NCI-H524 (cell line): Measurements from ENCODE around the gene HLA-DRA.
"Not testable (repeated sequence)": the region's sequence is repeated elsewhere in the genome, so short reads cannot be mapped to it uniquely, and the experiment has no call there.

Experiments
- DNase-seq, 2 experiments: peaks; one replicate each; lab custom pipeline; 2025; lab: John Stamatoyannopoulos, UW

The HLA-DRA gene

DNA sequence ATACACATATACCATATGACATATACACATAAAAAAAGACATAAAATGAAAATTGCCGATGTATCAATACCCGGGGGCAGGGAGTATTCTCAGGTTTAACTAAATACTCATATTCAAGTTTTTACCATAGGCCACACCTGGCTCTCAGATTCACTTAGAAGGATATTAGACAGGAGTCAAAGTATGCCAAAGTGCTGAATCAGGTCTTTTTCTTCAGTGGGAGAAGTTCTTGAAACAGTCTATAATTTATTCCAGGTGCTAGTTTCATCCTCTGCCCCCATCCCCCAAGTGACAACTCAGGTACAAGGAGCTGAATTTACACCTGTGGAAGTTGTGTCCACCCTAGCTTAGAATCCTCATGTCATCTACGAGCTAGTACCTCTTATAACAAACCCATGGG lies 8.5 kb upstream of the HLA-DRA start:
- no peak for DNase-seq

DNA sequence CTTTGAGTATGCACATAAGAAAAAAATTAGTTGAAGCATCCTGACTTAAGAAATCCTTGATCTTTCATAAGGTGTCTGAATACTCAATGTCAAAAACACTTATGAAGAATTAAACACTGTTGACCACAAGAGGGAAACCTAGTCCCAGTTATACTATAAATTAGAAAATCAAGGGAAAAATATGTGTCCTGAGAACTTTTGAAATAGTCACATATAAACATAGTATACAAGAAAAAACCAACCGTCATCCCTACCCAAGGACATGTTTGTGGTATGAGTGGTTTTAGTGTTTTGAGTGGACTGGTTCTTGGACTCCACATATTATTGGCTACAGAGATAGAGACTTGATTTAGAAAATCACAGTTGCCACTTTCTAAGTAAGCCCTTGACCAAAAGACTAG lies 7.6 kb upstream of the HLA-DRA start:
- peak in 1 of 2 experiments; percentile 4 for DNase-seq

DNA sequence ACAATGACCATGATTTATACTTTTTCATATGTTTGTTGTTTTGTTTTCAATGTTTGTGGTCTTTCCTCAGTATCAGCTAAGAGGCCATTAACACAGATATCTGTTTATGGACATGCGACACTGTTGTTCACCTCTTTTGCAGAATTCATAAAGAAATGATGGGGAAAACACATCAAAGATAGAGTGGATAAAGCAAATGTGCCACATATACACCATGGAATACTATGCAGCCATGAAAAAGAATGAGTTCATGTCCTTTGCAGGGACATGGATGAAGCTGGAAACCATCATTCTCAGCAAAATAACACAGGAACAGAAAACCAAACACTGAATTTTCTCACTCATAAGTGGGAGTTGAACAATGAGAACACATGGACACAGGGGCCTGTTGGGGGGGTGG lies 5.7 kb upstream of the HLA-DRA start:
- DNase-seq = not testable (repeated sequence)

DNA sequence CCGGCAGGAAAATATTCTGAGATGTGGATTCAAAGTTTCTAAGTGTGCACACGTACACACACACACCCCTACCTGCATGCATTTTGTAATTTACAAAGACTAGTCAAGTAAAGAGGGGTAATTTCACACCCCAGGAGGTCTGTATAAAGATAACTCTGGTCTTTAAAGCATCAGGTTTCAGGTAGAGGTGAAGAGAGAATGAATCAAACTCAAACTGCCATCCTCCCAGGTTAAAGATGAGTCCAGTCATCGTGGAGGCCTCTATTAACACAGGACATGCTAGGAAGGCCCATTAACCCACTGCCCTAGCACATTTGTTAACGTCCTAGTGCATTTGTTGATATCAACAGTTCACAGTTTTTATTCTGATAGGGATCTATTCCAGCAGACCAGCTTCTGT lies 3.5 kb upstream of the HLA-DRA start:
- no peak for DNase-seq

DNA sequence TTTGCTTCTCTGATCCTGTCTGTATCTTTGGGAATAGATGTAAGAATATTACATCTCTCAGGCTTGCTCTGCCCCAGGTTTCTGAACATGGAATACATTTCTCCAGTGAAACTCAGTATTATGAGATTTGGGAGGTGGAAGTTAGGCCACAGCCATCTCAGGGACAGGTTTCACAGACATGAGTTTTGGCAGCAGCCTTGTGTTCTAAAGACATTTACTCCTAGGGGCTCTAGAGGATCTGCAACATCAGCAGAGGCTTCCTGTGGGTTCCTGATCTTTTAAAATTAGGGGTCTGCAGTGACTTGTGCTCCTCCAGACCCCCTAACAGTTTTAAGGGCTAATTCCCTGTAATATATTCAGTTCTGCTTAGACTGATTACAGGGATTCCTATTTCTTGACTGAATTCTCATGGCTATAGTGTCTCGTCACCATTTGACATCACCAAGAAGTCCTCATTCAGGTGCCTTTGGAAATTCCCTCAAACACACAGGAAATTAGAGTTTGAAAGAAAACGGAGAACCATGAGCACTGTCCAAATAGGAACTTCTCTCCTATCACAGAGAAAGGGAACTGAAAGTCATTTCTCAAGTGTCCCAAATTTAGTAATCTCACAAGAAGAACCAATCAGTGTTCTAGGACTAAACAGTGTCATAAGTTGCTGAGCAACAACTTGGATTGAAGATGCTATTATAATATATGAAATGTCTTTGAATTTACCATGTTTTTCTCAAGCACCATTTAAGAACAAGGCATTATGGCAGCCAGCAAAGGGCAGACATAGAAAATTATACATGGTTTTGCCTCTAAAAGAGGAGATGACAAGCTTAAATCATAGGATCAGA lies 2.5 kb upstream of the HLA-DRA start:
- DNase-seq = no peak

DNA sequence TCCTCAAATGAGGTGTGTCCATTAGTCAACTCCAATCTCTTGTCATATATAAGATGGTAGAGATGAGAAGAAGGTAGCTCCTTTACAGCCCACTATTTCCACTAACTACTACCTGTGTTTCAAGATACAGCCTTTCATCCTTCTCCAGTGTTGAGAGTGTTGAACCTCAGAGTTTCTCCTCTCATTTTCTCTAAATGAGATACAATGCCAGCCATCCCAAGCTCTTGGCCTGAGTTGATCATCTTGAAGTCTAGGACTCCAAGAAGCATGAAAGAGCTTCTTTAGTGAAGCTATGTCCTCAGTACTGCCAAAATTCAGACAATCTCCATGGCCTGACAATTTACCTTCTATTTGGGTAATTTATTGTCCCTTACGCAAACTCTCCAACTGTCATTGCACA lies 548 bp upstream of the HLA-DRA start:
- no peak for DNase-seq

DNA sequence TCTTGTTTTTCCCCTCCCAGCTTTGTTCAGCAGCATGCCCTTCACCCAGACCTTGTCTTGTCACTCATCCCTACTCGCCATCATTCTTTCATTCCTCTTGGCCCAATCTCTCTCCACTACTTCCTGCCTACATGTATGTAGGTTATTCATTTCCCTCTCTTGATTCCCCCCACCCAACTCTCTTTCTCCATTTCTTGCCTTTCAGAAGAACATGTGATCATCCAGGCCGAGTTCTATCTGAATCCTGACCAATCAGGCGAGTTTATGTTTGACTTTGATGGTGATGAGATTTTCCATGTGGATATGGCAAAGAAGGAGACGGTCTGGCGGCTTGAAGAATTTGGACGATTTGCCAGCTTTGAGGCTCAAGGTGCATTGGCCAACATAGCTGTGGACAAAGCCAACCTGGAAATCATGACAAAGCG lies 2.6 kb downstream of the HLA-DRA start:
- no peak for DNase-seq

DNA sequence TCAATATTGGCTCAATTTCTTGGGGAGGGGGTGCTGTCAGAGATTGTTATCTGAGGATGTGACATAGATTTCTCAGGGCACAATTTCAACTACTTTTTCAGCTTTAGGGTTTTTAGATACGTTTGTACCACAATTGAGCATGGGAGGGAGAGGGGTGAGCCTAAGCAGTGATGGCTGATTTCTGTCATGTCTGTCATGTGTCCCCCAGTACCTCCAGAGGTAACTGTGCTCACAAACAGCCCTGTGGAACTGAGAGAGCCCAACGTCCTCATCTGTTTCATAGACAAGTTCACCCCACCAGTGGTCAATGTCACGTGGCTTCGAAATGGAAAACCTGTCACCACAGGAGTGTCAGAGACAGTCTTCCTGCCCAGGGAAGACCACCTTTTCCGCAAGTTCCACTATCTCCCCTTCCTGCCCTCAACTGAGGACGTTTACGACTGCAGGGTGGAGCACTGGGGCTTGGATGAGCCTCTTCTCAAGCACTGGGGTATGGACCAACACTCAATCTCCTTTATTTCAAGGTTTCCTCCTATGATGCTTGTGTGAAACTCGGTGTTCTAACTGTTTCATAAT lies 3.4 kb downstream of the HLA-DRA start:
- DNase-seq = no peak

DNA sequence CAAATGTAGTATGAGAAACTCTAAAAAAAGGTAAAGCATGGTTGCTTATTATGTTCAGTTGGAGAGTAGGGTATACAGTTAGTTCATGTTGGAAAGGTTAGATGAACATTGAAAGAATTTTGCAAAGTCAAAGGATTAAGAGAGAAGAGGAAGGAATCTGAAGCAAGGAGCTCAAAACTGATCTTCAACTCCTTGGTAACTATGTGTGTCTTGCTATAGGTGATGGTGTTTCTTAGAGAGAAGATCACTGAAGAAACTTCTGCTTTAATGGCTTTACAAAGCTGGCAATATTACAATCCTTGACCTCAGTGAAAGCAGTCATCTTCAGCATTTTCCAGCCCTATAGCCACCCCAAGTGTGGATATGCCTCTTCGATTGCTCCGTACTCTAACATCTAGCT lies 4.7 kb downstream of the HLA-DRA start:
- no peak for DNase-seq

DNA sequence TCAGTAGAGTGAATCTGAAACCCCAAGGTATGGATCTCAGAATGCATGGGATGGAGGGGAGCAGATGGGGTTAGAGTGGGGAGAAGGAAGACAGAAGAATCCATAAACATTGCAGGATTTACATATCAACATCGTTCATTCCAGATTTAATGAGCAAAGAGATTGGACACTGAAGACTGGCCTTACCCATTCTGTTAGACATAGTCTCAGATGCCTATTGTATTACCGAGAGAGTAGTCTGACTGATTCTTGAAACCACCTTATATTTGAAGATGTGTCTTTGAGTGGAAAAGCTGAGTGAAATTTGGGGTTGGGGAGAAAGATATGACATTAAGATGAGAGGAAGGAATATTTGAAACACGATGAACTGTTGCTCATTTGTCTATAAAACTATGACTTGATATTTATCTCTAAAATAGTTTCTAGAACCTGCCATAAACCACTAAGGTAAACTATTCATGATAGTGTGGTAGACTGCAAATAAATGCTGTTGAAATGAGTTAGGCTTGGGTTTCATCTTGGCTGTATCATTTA lies 5.7 kb downstream of the HLA-DRA start:
- DNase-seq = no peak

DNA sequence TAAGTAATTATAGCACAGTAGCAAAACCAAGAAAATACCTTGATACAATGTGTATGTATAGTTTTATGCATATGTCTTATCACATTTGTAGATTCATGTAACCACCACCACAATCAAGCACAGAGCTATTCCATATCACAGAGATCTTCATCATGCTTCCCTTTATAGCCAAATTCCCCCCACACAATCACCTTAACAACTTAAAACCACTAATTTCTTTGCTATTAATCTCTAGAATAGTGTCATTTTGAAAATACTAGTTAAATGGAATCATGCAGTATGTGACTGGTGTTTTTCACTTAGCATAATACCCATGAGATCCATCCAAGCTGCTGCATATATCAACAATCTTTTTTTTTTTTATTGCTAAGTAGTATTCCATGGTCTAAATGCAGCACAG lies 8.2 kb downstream of the HLA-DRA start:
- no peak for DNase-seq

DNA sequence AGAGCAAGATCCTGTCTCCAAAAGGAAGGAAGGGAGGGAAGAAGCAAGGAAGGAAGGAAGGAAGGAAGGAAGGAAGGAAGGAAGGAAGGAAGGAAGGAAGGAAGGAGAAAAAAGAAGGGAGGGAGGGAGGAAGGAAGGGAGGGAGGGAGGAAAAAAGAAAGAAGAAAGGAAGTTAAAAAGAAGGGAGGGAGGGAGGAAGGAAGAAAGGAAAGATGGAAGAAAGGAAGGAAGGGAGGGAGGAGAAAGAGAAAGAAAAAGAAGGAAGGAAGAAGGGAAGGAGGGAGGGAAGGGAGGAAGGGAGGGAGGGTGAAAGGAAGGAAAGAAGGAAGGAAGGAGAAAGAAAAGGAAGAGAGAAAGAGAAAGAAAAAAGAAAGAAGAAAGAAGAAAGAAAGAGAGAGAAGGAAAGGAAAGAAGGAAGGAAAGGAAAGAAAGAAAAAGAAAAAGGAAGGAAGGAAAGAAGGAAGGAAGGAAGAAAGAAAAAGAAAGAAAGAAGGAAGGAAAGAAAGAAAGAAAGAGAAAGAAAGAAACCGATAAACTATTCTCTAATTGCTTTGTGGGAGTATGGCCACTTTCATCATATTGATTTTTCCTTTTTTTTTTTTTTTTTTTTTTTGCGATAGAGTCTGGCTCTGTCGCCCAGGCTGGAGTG lies 9.5 kb downstream of the HLA-DRA start:
- no peak for DNase-seq

DNA sequence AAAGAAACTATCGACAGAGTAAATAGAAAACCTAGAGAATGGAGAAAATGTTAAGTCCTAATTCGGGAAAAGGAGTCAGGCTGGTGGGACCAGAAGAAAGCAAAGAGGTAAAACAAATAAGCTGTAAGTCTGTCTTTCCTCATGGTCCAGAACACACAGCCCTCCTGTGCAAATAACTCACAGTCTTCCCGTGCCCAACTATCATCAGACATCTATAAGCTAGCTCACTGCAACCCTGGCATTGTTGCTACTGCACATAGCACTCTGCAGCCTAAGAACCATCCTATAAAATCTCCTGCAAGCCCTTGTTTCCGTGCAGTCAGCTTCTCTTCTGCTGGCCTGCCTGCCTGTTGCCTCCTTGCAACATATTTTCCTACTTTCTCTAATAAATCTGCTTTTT lies 17.4 kb downstream of the HLA-DRA start:
- DNase-seq = no peak

DNA sequence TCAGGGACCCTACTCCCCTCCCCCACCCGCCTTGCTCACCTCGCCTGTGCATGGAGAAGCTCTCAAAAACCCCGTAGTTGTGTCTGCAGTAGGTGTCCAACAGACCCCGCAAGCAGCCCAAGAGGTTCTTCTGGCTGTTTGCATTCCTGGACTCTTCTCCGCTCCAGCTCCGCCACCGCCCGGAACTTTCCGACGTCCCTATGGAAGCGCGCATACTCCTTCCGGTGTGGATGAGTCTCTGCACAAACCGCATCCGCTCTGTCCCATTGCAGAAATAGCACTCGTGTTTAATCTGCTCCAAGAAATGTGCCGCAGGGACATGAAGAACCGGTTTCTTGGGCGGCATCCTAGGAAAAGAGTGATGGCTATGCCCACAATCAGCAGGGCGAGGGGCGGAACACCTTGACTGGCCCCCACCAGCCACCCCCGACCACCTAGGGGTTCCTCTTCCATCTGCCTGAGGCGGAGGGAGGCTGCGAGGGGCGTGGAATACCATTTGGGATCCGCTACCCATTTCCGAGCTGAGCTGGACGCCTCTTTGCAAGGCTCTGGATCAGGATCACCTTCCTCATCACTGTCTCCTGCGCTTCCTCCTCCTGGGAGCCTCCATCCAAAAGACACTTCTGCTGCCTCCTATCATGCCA lies 20.2 kb downstream of the HLA-DRA start:
- no peak for DNase-seq

DNA sequence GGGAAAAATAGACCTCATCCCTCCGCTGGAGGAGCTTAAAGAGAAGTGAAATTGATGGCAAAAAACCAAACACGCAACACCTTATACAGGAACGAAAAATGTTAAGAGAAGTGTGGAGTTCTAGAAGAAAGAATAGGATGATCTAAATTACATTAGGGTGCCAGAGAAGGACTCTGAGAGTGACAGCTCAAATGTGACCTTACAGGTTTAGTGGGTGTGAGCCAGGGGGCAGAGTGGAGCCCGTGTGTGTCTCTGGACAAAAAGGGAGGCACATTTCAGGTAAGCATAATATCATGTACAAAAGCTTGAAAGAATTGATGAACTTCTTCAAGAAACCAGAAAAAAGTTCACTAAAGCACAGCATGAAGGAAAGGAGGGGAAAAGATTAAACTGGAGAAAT lies 20.8 kb downstream of the HLA-DRA start:
- no peak for DNase-seq

DNA sequence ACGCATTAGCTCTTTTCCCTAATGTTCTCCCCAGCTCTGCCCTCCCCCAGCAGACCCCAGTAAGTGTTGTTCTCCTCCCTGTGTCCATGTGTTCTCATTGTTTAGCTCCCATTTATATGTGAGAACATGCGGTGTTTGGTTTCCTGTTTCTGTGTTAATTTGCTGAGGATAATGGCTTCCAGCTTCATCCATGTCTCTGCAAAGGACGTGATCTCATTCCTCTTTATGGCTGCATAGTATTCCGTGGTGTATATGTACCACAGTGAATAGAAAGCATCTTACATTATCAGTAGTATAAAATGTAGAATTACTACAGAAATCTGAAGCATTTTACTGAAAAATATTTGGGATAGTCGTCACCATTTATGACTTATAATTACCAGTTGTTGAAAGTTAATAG lies 21.8 kb downstream of the HLA-DRA start:
- no peak for DNase-seq

DNA sequence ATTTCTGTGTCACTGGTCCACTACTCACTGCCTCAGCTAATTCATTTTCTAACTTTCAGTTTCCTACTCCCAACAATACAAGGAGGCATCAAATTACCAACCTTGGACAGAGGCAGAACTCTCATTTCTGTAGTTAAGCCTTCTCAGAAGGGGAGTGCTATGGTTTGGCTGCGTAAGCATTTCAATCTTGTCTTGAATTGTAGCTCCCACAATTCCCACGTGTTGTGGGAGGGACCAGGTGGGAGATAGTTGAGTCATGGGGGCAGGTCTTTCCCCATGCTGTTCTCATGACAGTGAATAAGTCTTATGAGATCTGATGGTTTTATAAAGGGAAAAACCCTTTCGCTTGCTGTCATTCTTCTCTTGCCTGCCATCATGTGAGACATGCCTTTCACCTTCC lies 22.9 kb downstream of the HLA-DRA start:
- no peak for DNase-seq

DNA sequence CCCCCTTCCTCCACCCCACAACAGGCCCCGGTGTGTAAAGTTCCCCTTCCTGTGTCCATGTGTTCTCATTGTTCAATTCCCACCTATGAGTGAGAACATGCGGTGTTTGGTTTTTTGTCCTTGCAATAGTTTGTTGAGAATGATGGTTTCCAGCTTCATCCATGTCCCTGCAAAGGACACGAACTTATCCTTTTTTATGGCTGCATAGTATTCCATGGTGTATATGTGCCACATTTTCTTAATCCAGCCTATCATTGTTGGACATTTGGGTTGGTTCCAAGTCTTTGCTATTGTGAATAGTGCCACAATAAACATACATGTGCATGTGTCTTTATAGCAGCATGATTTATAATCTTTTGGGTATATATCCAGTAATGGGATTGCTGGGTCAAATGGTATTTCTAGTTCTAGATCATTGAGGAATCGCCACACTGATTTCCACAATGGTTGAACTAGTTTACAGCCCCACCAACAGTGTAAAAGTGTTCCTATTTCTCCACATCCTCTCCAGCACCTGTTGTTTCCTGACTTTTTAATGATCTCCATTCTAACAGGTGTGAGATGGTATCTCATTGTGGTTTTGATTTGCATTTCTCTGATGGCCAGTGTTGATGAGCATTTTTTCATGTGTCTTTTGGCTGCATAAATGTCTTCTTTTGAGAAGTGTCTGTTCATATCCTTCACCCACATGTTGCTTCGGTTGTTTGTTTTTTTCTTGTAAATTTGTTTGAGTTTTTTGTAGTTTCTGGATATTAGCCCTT lies 28.2 kb downstream of the HLA-DRA start:
- not testable (repeated sequence) for DNase-seq

DNA sequence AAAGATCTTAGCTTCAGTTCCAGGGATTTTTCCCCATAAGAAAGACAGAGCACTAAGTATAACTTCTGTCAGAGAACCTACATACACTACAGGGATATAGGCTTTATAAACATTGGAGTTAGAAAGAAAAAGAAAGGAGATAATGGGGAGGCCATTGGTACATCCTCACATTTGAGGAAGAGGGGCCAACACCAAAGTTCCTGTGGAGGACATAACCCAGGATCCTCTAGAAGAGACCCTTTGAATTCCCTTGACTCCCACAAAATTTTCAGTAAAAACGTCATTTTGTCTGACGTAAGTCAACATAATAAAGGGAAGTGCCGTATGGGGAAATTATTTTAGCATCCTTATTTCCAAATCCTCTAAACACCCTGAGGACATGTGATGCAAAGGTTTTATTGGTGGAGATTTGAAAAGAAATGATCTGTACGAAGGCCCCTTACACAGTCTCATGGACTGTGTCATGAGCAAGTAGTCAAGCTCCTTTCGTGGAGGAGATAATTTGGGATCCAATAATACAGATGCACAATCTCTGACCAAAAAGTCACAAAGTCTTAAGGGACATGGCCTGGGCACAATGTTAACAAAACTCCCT lies 33.2 kb downstream of the HLA-DRA start:
- DNase-seq = no peak

DNA sequence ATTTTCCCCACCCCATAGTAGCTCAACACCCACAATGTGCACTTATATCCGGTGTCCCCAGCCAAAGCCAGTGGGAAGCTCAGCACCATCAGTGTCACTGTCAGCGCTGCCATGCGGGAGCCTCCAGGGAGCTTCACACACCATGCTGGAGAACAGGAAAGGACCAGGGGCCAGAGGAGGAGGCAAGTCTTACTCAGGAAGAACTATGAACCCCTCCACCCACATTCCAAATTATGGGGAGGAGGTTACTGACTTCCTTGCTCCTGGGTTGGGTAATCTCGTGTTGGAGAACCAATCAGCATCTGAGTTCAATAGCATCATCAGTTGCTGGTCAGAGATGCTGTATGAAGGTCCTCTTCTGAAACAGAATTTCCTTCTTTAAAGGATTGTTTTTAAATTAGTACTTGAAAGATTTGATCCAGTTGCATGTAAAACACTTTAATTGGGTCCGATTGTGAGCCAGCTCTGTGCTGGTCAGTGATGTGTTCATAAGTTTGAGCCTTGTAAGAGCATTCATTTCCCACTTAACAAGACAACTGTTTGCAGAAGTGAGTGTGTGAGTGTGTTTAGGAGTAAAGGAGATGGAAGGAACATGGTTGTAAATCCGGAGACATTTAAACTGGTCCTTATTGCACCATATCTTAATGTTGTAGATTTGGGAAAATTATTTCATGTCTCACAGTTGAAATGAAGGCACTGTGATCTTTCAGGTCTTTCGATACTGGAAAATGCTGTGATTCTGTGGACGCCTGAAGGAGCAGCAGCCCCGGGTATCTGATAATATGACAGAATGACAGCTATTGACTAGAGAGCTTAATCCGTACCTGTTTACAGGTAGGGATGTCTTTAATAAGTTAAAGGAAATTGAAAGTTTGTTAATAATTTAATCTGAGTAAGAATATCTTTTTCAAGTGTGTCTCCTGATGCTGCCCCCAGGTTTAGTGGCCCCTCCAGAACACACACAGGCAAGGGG lies 34.0 kb downstream of the HLA-DRA start:
- DNase-seq = not testable (repeated sequence)
